ENCODE data around the gene MDM4.
"Not testable (repeated sequence)": the region's sequence is repeated elsewhere in the genome, so short reads cannot be mapped to it uniquely, and the experiment has no call there.

MDM4 gene

DNA sequence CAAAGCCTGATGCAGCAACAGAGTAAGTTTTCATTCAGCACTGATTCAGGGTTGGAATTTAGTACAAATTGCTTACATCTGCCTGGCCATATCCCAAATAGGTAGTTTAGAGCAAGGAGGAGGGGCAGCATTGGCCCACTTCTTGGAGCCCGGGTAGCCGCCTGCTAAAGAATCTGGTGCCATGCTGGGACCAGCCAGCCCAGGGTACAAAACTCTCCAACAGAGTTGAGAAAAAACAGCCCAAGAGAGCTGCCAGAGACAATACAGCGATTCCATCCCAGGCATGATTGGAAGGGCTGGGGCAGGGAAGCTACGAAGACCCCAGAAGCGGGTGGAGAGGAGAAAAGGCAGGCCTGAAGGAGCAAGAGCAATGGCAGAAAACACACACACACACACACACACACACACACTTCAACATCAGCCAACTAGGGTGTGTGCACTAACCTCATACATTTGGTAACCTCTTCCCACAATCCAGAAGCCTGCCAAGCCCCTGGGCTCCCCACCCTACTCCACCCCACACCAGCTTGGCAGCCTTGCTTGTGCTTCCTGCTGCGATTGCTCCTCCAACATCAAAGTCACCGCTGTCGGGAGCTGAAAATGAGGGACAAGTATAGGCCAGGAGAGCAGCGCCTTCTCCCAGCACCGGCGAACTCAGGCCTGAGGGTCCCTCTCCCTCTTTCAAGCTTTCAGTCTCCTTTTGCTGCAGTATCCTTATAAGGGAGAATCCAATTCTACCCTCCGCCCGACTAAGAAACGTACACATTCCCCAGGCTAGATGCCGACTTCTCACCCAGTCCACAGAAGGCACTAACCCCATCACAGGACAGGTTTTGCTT lies 22.8 kb upstream of the MDM4 start:
- DNase-seq, result no peak

DNA sequence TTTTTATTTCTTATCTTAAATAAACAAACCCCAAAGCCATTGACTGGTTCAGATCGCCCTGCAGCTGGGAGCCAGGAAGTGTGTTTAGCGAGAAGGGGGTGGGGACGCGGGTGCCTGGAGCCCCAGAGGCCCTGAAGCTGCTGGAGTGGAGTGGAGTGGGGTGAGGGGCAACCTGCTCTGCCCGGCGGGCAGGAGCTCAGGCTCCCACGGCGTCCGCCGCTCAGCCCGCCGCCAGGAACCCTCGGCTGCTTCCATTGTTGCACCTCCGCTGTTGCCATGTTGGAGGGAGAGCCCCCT lies 22.3 kb upstream of the MDM4 start:
- DNase-seq, result peak; percentile 52

DNA sequence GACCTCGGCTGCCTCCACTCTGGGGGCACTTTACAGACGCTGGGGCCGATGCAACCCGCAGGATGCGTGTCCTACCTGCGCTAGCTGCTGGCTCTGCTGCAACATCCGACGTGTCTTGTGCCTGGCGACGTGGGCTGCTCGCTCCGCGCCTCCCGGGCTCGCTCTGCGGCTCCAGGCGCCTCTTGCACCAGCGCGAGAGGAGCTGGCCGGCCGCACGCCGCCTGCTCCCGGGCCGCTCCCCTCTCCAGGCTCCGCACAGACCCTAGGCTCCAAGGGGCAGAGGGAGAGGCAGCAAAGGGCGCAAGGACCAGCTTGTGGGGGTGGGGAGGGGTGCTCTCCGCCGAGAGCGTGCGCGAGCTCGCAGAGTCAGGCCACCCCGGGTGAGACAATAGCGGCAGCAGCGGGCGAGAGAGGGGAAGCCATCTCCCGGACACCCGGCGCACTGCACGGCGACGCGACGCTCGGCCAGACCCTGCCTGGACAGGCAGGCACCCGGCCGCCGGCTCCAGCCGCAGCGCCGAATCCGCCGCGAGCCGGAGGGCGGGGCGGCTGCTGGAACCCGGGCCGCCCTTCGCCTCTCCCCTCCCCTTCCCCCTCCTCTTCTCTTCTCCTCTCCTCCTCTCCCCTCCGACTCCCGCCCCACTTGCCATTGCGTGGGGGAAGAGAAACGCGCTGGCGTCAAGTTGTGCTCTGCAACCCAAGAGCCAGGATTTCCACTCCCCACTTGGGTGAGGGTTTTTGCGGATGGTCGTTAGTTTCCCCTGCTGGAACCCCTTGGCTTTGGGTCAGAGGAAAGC lies 21.7 kb upstream of the MDM4 start, which contains the start of gene PIK3C2B:
TSS of gene PIK3C2B (minus strand) at position 525 of the 797 bp plus-strand sequence. CDS start 25,003 bp downstream, outside the sequence.
- DNase-seq, result peak; percentile 66

DNA sequence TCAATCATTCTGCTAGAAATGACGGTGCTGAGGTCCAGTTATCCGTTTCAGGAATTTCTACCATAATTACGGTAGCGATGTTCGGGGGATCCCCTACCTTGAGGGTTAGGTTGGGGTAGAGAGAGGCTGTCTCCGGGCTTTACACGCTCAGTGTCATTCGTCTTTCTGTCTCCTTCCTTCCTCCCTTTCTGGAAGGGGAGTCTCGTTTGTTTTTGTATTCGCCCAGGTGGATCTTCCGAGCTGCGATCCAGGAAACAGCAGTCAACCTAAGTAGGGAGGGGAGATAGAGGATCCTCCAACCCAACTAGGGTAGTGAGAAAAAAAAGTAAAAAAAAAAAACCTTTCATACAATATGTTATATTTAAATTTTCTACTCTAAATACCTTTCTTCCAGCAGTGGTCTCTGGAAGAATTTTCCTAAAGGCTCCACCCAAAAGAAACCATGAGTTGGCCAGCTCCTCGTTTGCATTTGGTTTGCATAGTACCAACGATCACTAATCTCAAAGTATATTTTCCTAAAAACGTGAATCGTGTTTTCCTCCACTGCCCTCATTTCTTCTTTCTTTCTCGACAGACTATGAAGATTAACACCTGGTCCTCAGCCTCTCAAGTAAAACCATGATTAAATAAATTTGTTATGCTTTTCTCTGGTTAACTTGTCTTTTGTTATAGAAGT lies 21.0 kb upstream of the MDM4 start:
- no peak for DNase-seq

DNA sequence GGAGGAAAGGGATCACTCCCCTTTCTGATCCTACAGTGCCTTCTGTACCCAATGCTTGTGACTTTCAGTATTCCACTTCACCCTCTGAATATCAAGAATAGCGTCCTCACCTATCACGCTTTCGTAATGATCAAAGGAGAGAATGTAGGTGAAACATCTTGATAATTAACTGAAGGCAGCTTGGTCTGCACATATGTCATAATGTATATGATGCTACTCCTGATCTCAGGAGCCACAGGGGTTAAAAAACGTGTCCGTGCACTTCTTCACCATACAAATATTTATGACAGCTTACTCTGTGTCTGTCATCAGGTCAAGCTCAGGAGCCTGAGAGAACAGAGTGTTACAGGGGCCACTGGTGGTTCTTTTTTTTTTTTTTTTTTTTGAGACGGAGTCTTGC lies 20.4 kb upstream of the MDM4 start:
- DNase-seq, result no peak

DNA sequence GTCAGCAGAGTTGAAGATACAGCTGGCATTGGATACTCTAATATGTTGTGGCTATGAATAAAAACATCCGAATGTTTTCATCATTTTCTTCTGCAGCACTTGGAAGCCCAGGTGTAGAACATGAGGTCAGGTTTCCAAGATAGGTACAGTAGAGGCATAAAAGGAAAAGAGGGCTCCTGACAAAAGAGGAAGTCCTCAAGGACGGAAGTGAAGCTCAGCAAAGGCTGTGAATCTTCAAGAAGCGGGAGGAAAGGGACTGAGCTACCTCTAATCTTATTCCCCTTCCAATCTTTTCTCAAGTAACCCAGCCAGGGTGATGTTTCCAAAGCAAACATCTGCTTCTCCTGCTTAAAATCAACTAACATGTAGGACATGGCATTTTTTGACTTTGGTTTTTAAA lies 17.2 kb upstream of the MDM4 start:
- DNase-seq, result no peak

DNA sequence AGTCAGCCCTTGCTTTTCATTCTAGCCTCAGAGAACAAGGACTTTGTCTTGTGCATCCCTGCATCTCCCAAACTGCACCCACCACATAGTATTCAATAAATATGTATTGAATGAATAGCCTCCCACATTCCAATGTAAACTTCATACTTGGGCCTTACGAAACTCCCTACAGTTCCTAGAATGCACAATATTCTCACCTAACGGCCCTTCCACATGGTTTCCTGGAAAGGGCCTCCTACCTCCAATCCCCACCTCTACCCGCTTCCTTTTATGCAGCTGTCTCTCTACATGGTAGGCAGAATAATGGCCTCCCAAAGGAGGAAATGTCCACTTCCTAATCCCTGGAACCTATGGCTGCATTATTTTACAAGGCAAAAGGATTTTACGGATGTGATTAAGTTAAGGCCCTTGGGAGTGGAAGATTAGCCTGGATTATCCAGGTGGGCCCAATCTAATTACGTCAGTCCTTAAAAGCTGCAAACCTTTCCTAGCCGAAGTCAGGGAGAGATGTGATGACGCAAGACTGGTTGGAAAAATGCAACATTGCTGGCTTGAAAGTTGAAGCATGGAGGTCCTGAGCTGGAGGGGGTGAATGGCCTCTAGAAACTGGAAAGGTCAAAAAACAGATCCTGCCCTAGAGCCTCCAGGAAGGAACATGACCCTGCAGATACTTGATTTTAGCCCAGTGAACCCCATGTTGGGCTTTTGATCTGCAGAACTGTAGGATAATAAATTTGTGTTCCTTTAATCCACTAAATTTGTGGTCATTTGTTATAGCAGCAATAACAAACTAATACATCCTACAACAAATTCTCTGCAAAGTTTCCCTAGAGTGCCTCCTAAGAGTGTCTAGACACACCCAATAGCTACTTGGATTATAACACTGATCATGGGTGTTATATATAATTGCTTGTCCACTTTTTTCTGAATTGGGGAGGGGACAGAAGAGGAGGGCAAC lies 16.4 kb upstream of the MDM4 start:
- DNase-seq, result no peak

DNA sequence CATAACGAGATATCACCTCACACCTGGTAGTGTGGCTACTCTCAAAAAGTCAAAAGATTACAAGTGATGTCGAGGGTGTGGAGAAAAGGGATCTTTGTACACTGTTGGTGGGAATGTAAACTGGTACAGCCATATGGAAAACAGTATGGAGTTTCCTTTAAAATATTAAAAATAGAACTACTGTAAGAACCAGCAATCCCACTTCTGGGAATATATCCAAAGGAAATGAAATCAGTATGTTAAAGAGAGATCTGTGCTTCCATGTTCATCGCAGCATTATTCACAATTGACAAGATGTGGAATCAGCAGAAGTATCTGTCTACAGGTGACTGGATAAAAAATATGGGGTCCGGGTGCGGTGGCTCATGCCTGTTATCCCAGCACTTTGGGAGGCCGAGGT lies 14.0 kb upstream of the MDM4 start:
- DNase-seq, result no peak

DNA sequence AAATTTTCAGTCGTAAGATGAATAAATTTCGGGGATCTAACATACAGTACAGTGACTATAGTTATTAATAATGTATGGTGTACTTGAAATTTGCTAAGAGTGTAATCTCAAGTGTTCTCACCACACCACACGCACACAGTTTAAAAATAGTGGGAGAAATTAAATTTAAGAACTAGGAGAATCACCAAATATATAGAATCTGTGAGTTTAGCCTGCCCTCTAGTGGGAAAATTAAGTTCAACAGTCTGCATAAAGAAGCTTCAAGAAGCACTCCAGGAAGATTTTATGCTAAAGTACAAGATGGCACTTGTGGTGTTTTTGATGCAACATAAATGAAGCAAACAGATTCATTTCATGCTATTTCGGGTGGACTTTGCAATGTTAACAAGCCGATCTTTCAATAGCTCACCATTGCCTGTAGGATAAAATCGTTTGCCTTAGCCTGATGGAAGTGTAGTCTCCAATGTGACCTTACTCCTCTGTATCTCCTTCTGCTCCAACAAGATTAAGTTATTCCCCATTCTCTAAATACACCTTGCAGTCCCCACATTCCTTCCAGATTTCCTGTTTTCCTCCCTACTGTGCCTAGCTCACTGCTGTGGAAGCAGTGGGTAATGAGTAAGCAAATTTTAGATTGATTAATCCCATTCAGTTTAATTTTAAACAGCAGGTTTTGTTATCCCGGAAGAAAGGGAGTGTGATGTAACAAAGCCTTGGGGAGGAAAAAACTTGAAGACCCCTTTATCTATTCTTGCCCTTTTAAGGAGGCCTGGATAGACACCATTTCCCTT lies 12.9 kb upstream of the MDM4 start:
- no peak for DNase-seq

DNA sequence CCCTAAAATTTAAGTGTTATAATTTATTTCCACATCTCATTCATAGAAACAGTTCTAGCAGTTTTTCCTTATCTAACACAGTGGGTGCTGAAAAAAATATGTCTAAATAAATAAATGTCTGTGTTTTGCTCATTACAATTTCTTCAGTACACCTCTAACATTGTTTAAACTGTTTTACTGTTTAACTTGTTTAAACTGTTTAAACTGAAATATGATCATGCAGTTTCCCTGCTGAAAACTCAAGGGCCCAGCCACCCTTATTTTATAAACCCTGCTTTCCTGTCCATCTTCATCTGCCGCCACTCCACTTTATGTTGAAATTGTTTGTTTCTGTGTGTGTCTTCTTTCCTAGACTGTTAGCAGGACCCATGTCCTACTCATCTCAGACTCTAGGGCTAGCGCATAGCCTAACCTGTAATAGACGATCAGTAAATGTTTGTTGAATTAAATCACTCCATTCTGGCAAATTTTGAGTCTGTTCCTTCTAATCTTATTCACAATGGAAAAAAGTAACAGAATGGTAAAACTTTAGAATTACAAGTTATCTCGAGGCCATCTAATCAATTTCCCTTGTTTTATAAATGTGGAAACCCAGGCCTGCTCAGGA lies 12.2 kb upstream of the MDM4 start:
- DNase-seq, result no peak

DNA sequence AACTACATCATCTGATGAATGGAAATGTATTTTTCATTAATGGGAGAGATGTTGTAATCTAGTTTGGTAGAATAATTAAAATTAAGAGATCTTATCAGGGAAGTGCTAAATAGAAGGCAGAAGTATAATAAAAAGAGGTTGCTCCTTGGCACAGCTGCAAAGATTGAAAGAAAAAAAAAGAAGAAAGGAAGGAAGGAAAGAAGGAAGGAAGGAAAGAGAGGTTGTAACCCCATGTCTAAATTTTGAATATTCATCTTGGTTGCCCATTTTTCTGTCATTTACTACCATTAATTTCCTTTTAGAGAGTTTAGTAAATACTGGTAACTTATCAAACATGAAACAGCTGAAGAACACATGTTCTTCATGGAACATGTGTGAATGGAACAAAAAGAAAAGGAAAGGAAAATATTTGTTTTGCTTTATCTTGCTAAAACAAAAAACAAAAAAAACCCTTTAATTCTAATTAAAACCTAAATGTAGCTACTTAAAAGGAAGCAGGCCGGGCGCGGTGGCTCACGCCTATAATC lies 10.5 kb upstream of the MDM4 start:
- no peak for DNase-seq

DNA sequence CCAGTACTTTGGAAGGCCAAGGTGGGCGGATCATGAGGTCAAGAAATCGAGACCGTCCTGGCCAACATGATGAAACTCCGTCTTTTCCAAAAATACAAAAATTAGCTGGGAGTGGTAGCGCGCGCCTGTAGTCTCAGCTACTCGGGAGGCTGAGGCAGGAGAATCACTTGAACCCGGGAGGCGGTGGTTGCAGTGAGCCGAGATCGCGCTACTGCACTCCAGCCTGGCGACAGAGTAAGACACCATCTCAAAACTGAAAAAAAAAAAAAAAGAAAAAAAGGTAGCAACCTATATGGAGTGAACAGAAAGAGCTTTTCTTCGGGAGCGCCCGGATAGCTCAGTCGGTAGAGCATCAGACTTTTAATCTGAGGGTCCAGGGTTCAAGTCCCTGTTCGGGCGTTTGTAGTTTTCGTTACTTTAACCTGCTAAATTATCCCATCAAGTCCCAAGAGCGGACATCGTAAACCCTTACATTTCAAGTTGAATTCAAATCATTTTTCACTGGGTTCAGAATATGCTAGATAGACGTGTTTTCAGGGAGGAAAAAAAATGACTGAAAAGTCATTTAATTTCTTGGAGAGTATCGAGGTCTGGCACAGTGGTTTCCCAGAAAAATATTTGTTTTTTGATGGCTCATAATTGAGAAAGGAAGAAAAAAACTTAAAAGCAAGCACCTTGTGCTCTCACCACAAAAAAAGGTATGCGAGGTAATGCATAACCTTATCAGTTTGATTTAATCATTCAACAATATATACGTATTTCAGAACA lies 9.8 kb upstream of the MDM4 start:
- peak; percentile 58 for DNase-seq

DNA sequence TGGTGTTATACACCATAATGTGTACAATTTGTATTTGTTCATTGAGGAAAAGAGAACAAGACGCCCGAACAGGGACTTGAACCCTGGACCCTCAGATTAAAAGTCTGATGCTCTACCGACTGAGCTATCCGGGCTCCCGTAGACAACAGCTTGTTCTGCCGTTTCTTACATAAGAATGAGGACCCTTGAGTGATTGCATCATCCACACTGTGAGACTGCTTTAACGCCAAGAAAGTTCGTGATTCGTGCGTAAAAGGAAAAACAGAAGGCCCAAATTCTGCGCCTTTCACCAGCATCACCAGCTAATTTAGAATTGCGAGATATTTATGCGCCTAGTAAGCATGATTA lies 9.3 kb upstream of the MDM4 start:
- peak; percentile 84 for DNase-seq

DNA sequence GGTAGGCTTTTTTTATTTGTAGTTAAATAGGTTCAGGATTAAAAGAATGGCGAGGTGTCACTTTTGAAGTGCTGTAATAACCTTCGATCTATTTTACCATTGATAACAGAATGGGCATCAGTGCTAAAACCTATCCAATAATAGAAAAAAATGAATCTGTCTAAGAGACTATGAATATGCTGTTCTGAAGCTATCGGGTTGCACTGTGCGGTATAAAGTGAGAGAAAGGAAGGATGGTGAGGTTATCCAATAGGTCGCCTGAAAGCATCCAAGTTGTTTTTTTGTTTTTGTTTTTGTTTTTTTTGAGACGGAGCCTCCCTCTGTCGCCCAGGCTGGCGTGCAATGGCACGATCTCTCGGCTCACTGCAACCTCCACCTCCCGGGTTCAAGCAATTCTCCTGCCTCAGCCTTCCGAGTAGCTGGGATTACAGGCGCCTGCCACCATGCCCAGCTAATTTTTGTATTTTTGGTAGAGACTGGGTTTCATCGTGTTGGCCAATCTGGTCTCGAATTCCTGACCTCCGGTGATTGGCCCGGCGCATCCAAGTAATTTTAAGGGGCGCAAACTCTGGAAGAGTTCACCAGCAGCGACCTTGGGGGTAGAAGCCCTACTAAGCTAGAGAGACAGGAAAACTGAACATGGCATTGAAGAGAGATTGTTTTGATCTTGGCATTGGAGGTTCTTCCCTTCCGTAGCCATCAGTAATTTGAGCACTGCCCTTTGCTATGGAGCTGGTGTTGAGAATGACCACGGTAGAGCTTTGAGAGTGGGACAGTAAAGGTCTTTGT lies 8.7 kb upstream of the MDM4 start:
- no peak for DNase-seq

DNA sequence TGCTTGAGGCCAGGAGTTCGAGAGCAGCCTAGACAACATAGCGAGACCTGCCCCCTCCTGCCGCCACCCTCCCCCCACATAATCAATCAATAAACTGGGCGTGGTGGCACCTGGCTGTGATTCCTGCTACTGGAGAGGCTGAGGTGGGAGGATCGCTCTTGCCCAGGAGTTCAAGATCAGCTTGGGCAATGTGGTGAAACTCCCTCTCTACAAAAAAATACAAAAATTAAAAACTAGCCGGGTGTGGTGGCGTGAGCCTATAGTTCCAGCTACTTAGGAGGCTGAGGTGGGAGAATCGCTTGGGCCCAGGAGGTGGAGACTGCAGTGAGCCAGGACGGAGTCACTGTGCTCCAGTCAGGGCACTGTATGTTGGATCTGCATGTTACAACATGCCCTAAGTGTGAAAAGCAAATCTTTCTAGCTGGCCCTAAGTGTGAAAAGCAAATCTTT lies 7.0 kb upstream of the MDM4 start:
- DNase-seq, result no peak

DNA sequence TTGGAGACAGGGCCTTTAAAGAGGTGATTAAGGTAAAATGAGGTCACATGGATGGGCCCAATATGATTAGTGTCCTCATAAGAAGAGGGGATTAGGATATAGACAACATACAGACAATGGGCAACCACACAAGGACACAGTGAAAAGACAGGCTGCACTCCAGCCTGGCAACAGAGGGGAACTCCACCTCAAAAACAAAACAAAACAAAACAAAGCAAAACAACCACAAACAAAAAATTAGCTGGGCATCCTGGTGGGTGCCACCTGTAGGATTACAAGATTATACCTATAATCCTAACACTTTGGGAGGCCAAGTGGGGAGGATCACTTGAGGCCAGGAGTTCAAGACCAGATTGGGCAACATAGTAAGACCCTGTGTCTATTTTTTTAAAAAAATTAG lies 4.8 kb upstream of the MDM4 start:
- DNase-seq, result no peak

DNA sequence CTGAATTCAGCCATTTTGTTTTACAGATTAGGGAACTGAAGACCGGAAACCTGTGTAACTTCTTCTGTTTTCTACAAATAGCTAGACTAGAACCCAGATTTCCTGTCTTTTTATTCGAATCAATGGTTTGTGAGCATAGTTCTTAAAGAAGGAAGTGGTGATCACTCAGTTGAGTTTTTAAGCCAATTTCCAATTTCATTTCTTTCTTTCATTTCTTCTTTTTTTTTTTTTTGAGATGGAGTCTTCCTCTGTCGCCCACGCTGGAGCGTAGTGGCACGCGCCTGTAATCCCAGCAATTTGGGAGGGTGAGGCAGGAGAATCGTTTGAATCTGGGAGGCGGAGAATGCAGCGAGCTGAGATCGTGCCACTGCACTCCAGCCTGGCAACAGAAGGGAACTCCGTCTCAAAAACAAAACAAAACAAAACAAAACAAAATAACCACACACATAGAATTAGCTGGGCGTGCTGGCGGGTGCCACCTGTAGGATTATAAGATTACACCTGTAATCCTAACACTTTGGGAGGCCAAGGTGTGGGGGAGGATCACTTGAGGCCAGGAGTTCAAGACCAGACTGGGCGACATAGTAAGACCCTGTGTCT lies 3.0 kb upstream of the MDM4 start:
- DNase-seq, result peak; percentile 46

DNA sequence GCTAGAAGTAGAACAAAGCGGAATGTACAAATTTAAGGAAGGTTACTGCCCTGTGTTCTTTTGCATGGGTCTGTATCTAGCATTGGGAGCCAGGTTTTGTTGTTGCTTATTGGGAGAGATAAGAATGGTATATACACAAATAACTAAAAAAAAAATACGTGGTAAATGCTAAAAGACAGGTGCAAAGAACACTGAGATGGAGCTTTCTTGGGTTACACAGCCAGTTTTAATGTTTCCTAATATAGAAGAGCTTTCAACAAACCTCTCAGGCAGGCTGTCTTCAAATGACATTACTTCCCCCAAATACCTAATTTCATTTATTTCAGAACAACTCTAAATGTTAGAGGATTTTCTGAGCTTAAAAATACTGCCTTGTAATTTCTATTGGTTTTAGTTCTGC lies 1.4 kb upstream of the MDM4 start:
- DNase-seq, result no peak

DNA sequence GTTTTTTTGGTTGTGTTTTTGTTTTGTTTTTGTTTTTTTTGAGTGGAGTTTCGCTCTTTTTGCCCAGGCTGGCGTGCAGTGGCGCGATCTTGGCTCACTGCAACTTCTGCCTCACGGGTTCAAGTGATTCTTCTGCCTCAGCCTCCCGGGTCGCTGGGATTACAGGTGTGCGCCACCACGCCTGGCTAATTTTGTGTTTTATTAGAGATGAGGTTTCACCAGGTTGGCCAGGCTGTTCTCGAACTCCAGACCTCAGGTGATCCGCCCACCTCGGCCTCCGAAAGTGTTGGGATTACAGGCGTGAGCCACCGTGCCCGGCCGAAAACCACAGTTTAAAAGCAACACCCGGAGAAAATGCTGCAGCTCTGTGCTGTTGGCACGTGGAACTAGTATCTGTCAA lies 1.2 kb downstream of the MDM4 start:
- DNase-seq, result not testable (repeated sequence)
